NK-92 (cell line): ENCODE measurements around the gene HPS6.
"Not testable (repeated sequence)": the region's sequence is repeated elsewhere in the genome, so short reads cannot be mapped to it uniquely, and the experiment has no call there.

Experiments
- DNase-seq: peaks from one replicate; lab custom pipeline; 2025; ENCODE audit not compliant: unreplicated experiment; lab: John Stamatoyannopoulos, UW

The HPS6 gene

DNA sequence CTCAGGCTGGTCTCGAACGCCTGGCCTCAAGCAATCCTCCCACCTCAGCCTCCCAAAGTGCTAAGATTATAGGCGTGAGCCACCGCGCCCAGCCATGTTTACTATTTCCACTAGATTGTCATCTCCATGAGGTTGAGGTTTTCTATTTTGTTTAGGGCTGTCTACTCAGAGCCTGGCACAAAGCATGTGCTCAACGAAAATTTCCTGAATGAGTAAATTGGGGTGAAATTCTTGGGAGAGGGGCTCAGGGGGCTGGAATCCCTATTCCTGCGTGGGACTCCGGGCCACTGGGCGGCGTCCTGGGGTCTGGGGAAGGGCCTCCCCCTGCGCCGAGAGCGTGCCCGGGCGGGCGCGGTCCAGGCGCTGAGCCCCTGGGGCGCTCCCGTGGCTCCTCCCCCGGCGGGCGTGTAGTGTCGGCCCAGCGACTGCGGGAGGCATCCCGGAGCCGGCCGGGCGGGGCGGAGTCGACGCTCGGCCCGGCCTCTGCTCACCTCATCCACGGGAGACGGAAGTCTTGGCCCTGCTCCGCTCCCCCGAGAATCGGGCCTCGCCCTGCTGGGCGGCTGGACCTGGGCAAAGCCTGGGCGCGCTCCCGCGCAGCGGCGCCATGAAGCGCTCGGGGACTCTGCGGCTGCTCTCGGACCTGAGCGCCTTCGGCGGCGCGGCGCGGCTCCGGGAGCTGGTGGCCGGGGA is at the start of gene HPS6:
Gene HPS6, plus strand, starts transcription at position 482 of the 693 bp plus-strand sequence. Its CDS starts 126 bp downstream, at position 608.
- no peak for DNase-seq

DNA sequence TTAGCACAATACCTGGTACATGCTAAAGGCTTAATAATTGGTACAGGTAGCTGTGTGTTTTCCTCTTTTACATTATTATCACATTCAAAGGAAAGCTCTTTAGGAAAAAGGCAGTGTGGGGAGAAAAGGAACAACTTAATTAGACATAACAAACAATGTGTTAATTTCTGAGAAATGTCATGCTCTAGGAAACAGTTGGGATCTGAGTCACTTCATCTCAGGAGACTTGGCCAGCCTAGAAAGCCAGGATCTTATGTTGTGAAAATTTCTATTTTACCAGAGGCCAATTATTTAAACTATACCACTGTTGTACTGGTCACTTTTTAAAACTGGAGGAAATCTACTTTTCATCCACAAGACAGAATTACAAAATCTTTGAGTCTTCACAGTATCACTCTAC is 48.7 kb upstream of the HPS6 start:
- DNase-seq = no peak

DNA sequence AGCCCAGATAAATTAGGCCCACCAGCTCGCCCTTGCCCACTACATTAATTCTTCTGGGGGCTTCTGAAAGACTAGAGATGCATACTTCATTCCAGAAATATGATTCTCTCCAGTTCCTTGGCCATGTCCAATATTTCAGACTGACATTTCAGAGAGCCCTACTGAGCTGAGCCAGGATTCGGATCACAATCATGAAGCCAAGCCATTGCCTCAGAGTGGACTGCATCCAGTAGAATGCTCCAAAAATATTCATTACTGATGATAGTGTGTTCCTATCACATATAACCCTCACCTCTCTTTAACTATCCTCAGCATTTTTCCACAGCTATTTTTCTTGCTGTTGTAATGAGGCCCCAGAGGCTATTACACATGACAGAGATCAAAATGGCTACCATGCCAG is 47.9 kb upstream of the HPS6 start:
- DNase-seq = no peak

DNA sequence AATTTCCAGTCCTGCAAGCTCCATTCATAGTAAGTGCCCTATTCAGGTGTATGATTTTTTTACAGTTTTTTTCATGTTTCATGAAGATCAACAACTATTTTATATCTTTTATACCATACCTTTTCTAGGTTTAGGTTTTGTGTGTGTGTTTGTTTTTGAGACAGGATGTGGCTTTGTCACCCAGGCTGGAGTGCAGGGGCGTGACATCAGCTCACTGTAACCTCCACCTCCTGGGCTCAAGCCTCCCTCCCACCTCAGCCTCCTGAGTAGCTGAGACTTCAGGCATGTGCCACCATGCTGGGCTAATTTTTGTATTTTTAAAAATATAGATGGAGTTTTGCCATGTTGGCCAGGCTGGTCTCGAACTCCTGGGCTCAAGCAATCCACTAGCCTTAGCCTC is 44.2 kb upstream of the HPS6 start:
- DNase-seq = no peak

DNA sequence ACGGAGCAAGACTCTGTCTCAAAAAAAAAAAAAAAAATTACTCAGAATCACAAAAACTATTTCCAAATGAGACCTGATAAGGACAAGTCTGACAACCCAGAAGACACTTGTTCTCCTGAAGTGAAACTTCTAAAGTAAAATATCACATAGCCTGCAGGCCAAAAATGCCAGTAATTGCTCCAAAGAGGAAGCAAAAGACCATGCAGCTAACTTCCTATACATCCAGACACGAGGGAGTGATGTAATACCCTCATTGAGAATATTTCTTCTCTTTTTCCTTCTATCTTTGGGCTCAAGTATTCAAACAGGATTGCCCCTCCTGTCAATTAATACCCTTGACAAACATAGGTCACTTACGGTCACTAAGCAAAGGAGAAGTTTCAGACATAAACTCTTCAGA is 40.4 kb upstream of the HPS6 start:
- DNase-seq = no peak

DNA sequence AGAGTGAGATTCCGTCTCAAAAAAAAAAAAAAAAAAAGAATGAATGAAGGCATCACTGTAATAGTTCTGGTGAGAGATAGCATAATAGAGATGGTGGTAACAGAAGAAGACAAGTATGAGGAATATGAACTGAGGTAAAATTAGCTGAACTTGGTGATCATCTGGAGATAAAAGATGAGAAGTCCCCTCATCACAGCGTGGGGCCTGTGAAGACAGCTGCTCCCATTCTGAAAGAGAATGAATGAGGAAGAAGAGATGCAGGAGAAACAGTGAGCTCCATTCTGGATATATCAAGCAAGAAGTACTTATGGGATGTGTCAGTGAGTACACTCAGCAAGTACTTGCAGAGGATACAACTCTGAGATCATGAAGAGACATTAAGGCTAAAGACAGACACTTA is 37.9 kb upstream of the HPS6 start:
- DNase-seq = no peak

DNA sequence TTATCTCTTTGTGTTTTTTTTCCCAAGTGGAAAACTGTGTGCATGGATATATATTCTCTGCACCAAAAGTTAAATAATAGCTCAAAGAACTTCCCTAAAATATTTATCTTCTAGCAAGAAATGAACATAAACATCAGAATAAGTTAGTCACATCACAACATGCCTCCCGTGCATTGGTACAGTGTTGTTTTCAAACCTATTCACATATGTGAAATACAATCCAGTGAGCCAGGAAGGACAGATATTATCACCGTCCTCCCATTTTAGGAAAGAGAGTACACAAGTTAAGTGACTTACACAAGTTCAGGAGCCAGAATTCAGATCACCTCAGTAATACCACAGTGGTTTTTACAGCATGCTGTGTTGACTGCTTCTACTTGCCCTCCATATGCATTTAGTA is 31.4 kb upstream of the HPS6 start:
- no peak for DNase-seq

DNA sequence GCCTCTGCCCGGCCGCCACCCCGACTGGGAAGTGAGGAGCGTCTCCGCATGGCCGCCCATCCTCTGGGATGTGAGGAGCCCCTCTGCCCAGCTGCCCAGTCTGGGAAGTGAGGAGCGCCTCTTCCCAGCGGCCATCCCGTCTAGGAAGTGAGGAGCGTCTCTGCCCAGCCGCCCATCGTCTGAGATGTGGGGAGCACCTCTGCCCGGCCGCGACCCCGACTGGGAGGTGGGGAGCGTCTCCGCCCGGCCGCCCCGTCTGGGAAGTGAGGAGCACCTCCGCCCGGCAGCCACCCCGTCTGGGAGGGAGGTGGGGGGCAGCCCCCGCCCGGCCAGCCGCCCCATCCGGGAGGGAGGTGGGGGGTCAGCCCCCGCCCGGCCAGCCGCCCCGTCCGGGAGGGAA is 29.3 kb upstream of the HPS6 start:
- not testable (repeated sequence) for DNase-seq

DNA sequence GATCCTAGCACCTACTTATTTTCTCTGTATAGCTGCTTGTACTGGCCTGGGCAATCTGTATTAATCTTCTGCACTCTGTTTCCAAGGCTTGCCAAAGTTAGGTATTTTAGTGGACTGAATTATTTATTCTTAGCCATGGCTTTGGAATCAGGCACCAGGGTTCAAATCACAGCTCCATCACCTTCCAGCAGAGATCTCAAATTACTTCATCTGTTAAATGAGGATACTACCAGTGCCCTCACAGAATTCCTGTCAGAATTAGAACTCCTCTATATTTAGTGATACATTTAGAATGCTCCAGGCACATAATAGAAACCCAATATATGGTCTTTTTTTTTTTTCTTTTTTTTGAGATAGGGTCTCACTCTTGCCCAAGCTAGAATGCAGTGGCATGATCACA is 26.7 kb upstream of the HPS6 start:
- DNase-seq = no peak

DNA sequence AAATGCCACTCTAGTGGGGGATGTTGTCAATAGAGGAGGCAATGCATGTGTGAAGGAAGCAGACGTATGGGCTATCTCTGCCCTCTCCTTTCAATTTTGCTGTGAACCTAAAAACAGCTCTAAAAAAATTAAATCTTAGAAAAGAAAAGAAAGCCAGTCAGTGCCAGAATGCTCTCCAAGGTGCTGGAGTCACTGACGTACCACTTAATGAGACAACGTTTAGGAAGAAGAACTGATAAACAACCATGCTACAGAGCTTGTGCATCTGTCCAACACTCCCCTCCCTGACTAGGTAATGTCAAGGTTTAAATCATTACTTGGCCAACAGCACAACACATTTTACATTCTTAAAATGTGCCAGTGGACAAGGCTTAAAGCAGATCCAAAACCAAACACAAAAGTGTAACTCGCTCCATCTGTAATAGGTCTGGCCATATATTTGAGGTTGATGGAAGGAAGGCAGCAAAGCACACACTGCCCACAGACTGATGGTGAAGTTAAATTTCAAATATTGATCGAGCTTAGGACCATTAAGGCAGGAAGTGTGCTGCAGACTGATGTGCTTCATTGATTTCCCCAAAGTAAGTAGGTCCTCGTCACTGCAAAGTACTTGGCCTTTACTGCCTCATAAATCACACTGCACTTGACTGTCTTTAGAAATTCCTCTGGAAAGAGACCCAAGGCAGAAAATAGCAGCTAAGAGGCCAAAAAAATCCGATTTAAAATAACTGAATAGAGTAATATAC is 24.7 kb upstream of the HPS6 start:
- DNase-seq = no peak

DNA sequence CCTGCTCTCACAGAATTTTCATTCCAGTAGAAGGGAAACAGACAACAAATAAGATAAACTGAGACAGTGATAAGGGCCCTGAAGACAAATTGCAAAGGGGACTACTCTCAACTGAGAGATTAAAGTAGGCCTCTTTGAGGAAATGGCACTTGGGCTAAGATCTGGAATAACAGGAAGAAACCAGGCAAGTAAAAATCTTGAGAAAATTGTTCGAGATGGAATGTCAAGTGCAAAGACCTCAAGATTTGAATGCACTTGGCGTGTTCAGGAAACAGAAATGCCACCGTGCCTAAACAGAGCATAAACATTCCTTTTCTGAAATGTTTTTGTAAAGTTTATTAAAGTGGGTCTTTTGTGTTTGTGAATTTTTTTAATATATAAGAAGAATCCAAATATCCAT is 19.9 kb upstream of the HPS6 start:
- no peak for DNase-seq

DNA sequence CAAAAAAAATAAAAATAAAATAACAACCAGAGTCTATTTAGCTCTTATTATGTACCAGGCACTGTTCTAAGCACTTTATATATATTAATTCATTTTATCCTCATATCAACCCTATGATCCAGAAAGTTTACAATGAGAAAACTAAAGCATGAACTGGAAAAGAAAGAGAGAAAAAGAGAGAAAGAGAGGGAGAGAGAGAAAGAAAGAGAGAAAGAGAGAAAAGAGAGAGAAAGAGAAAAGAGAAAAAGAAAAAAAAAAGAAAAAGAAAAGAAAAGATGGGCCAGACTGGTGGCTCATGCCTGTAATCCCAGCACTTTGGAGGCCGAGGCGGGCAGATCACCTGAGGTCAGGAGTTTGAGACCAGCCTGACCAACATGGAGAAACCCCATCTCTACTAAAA is 19.1 kb upstream of the HPS6 start:
- DNase-seq = no peak

DNA sequence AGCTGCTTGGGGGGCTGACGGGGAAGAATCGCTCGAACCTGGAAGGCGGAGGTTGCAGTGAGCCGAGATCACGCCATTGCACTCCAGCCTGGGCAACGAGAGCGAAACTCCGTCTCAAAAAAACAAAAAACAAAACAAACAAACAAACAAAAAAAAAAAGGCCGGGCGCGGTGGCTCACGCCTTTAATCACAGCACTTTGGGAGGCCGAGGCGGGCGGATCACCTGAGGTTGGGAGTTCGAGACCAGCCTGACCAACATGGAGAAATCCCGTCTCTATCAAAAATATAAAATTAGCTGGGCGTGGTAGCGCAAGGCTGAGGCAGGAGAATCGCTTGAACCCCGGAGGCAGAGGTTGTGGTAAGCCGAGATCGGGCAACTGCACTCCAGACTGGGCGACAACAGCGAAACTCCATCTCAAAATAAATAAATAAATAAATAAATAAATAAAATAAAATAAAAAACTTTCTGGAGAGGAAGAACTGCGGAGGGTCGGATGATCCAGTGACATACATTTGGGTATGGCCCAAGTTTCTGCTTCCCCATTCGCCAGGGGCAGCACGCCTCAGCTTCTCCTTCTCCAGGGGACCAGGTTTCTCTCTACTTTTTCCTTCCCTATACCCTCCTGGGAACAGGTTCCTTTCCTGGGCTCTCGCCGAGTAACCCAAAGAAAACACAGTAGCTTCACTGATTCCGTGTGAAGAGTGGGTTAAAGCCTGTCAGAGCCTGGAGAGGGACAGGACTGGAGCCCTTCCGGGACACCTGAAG is 10.1 kb upstream of the HPS6 start:
- DNase-seq = not testable (repeated sequence)

DNA sequence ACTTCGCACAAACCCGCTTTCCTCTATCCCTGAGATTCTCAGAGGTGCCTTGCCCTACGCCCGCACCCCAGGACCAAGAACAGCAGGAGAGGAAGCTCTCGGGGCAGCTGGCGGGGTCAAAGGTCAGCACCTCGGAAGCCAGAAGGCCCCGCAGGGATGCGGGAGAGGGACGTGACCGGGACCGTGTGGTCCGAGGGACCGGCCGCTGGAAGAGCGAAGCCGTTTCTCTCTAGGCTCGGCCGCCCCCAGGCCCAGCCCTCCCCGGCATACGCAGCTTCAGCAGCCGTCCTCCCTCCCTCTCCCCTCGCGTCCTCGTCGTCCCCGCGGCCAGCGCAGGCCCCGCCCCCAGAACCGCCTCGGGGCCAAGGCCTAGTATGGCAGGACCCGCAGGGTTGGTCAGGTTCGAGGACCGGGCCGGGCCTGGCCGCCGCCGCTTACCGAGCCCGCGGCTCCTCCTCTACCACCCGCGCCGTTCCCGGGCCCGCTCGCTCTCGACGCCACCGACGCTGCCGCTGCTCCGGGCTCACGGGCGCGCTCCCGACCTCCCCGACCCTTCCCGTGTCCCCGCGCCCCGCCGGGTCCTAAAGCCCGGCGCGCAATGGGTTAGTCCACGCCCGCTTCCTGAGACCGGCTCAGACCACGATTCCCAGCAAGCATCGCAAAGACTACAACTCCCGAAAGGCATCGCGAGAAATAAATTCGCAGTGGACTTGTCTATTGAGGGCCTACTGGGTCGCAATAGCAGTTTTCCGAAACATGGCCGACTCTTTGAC is 9.3 kb upstream of the HPS6 start, which contains the start of gene ARMH3:
Gene ARMH3, minus strand, starts transcription at position 527 of the 773 bp plus-strand sequence. CDS start 16,059 bp downstream, outside the sequence.
- DNase-seq = no peak

DNA sequence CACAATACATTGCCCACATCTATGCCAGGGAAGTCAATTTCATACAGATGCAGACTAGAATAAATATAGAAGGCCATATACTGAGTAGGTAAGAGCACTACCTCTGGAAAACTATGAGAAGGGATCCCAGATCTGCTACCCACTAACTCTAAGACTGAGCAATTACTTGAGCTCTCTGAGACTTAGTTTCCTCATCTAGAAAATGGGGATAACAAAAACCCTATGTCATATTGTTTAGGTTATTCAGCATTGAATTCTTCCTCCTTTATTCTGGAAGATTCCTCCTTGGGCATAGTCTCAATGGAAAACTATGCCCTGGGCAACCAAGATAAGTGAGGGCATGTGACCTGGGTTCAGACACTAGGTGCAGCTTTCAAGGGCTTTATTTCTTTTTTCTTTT is 5.2 kb upstream of the HPS6 start:
- no peak for DNase-seq

DNA sequence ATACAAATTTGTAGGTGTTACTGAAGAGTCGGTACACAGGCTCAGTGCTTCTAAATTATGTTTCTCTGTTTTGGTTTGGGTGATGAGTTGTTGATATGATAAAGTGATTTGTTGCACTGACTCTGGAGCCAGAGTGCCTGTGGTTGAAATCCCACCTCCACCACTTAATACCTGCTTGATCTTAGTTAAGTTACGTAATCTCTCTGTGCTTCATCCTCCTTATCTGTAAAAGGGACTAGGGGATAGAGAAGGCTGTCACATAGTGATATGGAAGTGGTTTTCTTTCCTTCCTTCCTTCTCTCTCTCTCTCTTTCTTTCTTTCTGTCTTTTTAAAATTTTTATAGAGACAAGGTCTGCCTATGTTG is 664 bp upstream of the HPS6 start:
- DNase-seq = no peak

DNA sequence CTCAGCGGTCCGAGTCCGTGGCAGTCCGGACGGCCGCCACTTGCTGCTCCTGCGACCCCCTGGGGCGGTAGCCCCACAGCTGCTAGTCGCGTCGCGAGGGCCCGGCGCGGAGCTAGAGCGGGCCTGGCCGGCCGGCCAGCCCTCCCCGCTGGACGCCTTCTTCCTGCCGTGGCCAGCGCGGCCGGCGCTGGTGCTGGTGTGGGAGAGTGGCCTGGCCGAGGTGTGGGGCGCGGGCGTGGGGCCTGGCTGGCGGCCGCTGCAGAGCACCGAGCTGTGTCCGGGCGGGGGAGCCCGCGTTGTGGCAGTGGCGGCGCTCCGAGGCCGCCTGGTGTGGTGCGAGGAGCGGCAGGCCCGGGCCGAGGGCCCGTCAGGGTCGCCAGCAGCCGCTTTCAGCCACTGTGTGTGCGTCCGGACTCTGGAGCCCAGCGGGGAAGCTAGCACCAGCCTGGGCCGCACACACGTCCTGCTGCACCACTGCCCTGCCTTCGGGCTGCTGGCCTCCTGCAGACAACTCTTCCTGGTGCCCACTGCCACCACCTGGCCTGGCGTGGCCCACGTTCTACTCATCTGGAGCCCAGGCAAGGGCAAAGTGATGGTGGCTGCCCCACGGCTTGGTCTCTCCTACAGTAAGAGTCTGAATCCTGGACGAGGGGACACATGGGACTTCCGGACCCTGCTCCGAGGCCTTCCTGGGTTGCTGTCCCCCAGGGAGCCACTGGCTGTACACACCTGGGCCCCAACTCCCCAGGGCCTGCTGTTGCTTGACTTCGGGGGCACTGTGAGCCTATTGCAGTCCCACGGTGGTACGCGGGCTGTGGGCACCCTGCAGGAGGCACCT is 631 bp downstream of the HPS6 start:
- no peak for DNase-seq

DNA sequence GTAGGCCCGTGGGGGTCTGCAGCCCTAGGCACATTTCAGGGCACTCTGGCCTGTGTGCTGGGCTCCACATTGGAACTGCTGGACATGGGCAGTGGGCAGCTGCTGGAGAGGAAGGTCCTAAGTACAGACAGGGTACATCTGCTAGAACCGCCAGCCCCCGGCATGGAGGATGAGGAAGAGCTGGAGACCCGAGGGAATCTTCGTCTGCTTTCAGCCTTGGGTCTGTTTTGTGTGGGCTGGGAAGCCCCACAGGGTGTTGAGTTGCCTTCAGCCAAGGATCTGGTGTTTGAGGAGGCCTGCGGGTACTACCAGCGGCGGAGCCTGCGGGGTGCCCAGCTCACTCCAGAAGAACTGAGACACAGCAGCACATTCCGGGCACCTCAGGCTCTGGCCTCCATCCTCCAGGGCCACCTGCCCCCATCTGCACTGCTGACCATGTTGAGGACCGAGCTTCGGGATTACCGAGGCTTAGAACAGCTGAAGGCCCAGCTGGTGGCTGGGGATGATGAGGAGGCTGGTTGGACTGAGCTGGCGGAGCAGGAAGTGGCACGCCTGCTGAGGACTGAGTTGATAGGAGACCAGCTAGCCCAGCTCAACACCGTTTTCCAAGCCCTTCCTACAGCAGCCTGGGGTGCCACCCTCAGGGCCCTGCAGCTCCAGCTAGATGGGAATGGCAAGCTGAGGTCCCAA is 1.4 kb downstream of the HPS6 start:
- no peak for DNase-seq

DNA sequence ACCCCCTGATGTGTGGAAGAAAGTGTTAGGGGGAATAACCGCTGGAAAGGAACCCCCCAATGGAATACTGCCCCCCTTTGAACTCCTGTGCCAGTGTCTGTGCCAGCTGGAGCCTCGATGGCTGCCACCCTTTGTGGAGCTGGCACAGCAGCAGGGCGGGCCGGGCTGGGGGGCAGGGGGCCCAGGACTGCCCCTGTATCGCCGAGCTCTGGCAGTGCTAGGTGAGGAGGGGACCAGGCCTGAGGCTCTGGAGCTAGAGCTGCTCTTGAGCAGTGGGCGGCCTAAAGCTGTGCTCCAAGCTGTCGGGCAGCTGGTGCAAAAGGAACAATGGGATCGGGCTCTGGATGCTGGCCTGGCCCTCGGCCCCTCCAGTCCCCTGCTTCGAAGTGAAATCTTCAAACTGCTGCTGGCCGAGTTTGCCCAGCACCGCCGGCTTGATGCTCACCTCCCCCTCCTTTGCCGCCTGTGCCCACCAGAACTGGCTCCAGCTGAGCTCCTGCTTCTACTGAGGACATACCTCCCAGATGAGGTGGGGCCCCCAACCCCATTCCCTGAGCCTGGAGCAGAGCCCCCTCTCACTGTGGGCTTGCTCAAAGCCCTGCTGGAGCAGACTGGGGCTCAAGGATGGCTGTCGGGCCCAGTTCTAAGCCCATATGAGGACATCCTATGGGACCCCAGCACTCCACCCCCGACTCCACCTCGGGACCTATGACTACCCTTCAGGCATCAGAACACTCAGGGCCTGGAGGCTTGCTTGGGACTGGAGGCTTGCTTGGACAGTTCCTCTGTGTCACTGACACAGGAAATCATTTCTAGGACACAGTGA is 2.2 kb downstream of the HPS6 start:
- no peak for DNase-seq
